ENCODE results near the gene RPL18A. TPM values are rescaled to one million over a fixed set of nuclear protein-coding genes. Genes with fewer than 3 reads are reported as not detected.
A peak's percentile ranks its signal among the peaks of the same experiment; 100 is the strongest.

Gene RPL18A
- polyA plus RNA-seq, 4 donors, result 1,464 to 3,671 (median 2,102) TPM

- Histone ChIP-seq H3K4me1 (ENCODE audit: control insufficient read depth in 3 of 3, insufficient read depth in 2 of 3, low read depth in 1 of 3, low read length in 2 of 3) (no peaks in the 10 kb centered on the region), H3K27ac (ENCODE audit: low read depth in 1 of 3, low read length in 2 of 3) (no peak overlapping the region), H3K4me3 (ENCODE audit: low read depth in 1 of 3, low read length in 3 of 3) (no peak overlapping the region), H3K36me3 (ENCODE audit: control insufficient read depth in 3 of 3, insufficient read depth in 2 of 3, low read depth in 1 of 3, low read length in 3 of 3) (no peaks in the 10 kb centered on the region), H3K27me3 (ENCODE audit: control insufficient read depth in 3 of 3, insufficient read depth in 3 of 3, low read length in 3 of 3) (no peaks in the 10 kb centered on the region), H3K9me3 (ENCODE audit: control insufficient read depth in 2 of 2, insufficient read depth in 1 of 2, low read depth in 1 of 2, low read length in 1 of 2) (peaks cover 0 to 2% of the 10 kb centered on the region in 2 donors)
- DNase-seq, result peak in 1 of 2 donors; percentile 61
- 28 to 38% (median 34%) methylated on average over 18 of the region's 18 CpGs for WGBS, 3 donors
- FAIRE-seq, result no peak
Observed at GRCh38 chr19:17889609-17890214, 30.0 kb downstream of the RPL18A start.

DNA sequence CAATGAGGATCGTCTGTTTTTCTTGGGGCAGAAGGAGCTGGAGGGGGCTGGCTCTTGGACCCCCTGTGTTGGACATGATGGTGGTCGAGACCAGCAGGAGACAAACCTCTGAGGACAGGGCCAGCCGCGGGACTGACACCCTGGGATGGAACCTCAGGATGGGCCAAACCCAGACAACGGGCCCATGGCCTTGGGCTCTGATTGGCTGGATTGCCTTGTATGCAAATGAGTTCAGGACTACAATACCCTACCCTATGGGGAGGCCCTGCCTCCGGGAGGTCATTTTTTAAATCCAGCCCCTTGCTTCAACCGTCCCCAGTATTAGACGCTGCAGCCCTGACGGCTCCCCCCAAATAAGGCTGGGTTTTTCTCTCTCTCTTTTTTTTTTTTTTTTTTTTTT, 34.1 kb downstream of the RPL18A start:
- Histone ChIP-seq H3K36me3 (ENCODE audit: control insufficient read depth in 3 of 3, insufficient read depth in 2 of 3, low read depth in 1 of 3, low read length in 3 of 3) (no peaks in the 10 kb centered on the region), H3K9me3 (ENCODE audit: control insufficient read depth in 2 of 2, insufficient read depth in 1 of 2, low read depth in 1 of 2, low read length in 1 of 2) (peaks cover 0 to 2% of the 10 kb centered on the region in 2 donors), H3K27ac (ENCODE audit: low read depth in 1 of 3, low read length in 2 of 3) (no peak overlapping the region), H3K4me1 (ENCODE audit: control insufficient read depth in 3 of 3, insufficient read depth in 2 of 3, low read depth in 1 of 3, low read length in 2 of 3) (no peaks in the 10 kb centered on the region), H3K4me3 (ENCODE audit: low read depth in 1 of 3, low read length in 3 of 3) (no peak overlapping the region), H3K27me3 (ENCODE audit: control insufficient read depth in 3 of 3, insufficient read depth in 3 of 3, low read length in 3 of 3) (no peaks in the 10 kb centered on the region)
- FAIRE-seq, result no peak
- WGBS, 3 donors, result 73 to 83% (median 76%) methylated on average over 9 of the region's 9 CpGs
- no peak for DNase-seq

DNA sequence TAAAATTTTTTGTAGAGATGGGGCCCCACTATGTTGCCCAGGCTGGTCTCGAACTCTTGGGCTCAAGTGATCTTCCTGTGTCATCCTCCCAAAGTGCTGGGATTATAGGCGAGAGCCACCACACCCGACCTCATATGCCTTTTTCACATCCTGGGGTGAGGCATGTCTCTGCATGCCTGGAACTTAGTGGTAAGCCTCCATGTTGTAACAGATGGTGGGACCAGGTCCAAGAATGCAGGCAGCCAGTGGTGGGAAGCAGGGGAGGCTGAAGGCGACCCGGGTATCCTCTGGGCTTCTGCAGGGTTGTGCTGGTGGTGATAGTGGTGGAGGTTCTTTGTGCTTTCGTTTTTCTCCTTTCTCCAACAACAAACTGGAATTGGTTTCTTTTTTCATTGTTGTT, 43.0 kb downstream of the RPL18A start:
- Histone ChIP-seq H3K36me3 (ENCODE audit: control insufficient read depth in 3 of 3, insufficient read depth in 2 of 3, low read depth in 1 of 3, low read length in 3 of 3) (no peaks in the 10 kb centered on the region), H3K9me3 (ENCODE audit: control insufficient read depth in 2 of 2, insufficient read depth in 1 of 2, low read depth in 1 of 2, low read length in 1 of 2) (peaks cover 0 to 2% of the 10 kb centered on the region in 2 donors), H3K4me1 (ENCODE audit: control insufficient read depth in 3 of 3, insufficient read depth in 2 of 3, low read depth in 1 of 3, low read length in 2 of 3) (no peaks in the 10 kb centered on the region), H3K27ac (ENCODE audit: low read depth in 1 of 3, low read length in 2 of 3) (no peak overlapping the region), H3K4me3 (ENCODE audit: low read depth in 1 of 3, low read length in 3 of 3) (no peak overlapping the region), H3K27me3 (ENCODE audit: control insufficient read depth in 3 of 3, insufficient read depth in 3 of 3, low read length in 3 of 3) (no peaks in the 10 kb centered on the region)
- WGBS, 3 donors, result 63 to 67% (median 66%) methylated on average over 6 of the region's 6 CpGs
- FAIRE-seq (no peak), DNase-seq (no peak)

- peaks cover 0 to 16% of the 10 kb centered on the region in 2 donors for H3K9me3 ChIP-seq (ENCODE audit: control insufficient read depth in 2 of 2, insufficient read depth in 1 of 2, low read depth in 1 of 2, low read length in 1 of 2)
- no peak overlapping the region for H3K4me3 ChIP-seq (ENCODE audit: low read depth in 1 of 3, low read length in 3 of 3)
- no peaks in the 10 kb centered on the region for H3K27me3 ChIP-seq (ENCODE audit: control insufficient read depth in 3 of 3, insufficient read depth in 3 of 3, low read length in 3 of 3)
- 86 to 88% (median 88%) methylated on average over 3 of the region's 3 CpGs for WGBS, 3 donors
- no peaks in the 10 kb centered on the region for H3K4me1 ChIP-seq (ENCODE audit: control insufficient read depth in 3 of 3, insufficient read depth in 2 of 3, low read depth in 1 of 3, low read length in 2 of 3)
- DNase-seq (no peak), FAIRE-seq (no peak)
- no peaks in the 10 kb centered on the region for H3K36me3 ChIP-seq (ENCODE audit: control insufficient read depth in 3 of 3, insufficient read depth in 2 of 3, low read depth in 1 of 3, low read length in 3 of 3)
- H3K27ac ChIP-seq (ENCODE audit: low read depth in 1 of 3, low read length in 2 of 3), result no peak overlapping the region
Observed at GRCh38 chr19:17908244-17908643, 48.5 kb downstream of the RPL18A start.

DNA sequence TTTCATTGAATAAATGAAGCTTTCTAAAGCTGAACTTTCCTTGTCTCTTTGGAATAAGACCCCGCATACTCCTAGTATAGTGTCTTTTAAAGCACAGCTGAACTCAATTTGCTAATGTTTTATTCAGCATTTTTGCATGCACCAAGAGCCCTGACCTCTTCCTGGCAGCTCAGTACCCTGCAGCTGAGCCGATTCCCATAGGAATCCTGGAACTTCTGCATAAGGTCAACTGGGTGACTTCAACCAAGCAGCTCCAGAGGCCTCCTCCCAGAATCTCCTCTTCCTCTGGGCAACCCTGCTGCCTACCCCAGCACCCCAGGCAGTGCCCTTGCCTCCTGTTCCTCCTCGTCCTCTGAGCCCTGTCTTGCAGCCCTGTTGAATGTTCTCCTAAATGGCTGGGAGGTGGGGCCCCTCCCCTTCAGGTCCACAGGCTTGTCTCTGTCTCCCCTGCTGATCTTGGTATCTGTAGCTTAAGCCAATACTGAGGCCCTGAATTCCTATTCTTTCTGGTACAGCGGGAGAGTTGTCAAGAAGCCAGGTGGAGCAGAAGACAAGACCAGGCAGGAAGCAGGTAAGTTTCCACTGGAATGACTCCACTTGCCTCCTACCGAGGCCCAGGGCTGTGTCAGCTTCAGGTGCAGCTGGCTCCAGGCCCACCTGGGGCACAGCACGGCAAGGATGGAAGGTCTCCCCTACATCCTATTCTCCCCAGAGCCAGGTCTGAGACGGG, 49.5 kb downstream of the RPL18A start:
- no peaks in the 10 kb centered on the region for H3K36me3 ChIP-seq (ENCODE audit: control insufficient read depth in 3 of 3, insufficient read depth in 2 of 3, low read depth in 1 of 3, low read length in 3 of 3)
- no peaks in the 10 kb centered on the region for H3K27me3 ChIP-seq (ENCODE audit: control insufficient read depth in 3 of 3, insufficient read depth in 3 of 3, low read length in 3 of 3)
- peaks cover 0 to 25% of the 10 kb centered on the region in 2 donors for H3K9me3 ChIP-seq (ENCODE audit: control insufficient read depth in 2 of 2, insufficient read depth in 1 of 2, low read depth in 1 of 2, low read length in 1 of 2)
- 43 to 61% (median 56%) methylated on average over 7 of the region's 7 CpGs for WGBS, 3 donors
- H3K4me1 ChIP-seq (ENCODE audit: control insufficient read depth in 3 of 3, insufficient read depth in 2 of 3, low read depth in 1 of 3, low read length in 2 of 3), result no peaks in the 10 kb centered on the region
- DNase-seq (no peak), FAIRE-seq (no peak)
- H3K27ac ChIP-seq (ENCODE audit: low read depth in 1 of 3, low read length in 2 of 3), result no peak overlapping the region
- no peak overlapping the region for H3K4me3 ChIP-seq (ENCODE audit: low read depth in 1 of 3, low read length in 3 of 3)

GRCh38 chr19:17910791-17911360, 51.2 kb downstream of the RPL18A start:
- Histone ChIP-seq H3K36me3 (ENCODE audit: control insufficient read depth in 3 of 3, insufficient read depth in 2 of 3, low read depth in 1 of 3, low read length in 3 of 3) (no peaks in the 10 kb centered on the region), H3K9me3 (ENCODE audit: control insufficient read depth in 2 of 2, insufficient read depth in 1 of 2, low read depth in 1 of 2, low read length in 1 of 2) (peaks cover 0 to 25% of the 10 kb centered on the region in 2 donors), H3K4me1 (ENCODE audit: control insufficient read depth in 3 of 3, insufficient read depth in 2 of 3, low read depth in 1 of 3, low read length in 2 of 3) (no peaks in the 10 kb centered on the region), H3K27ac (ENCODE audit: low read depth in 1 of 3, low read length in 2 of 3) (no peak overlapping the region), H3K27me3 (ENCODE audit: control insufficient read depth in 3 of 3, insufficient read depth in 3 of 3, low read length in 3 of 3) (no peaks in the 10 kb centered on the region), H3K4me3 (ENCODE audit: low read depth in 1 of 3, low read length in 3 of 3) (no peak overlapping the region)
- FAIRE-seq (no peak), DNase-seq (no peak)
- WGBS, 3 donors, result 74 to 86% (median 81%) methylated on average over 11 of the region's 11 CpGs

Other genes with a start within 250 kb of the RPL18A start
- gene UNC13A, start 171.6 kb upstream of the RPL18A start, polyA plus RNA-seq, result 1 to 10 TPM in 1 of 4 donors, under 1 TPM in 1, not detected in 2; 0.78 to 1.1 TPM
- gene MAP1S, start 140.4 kb upstream of the RPL18A start, polyA plus RNA-seq, result 10 to 100 TPM; 18.0 to 26.4 (median 21.9) TPM
- 1 to 10 TPM; 1.4 to 3.1 (median 2.2) TPM for gene FCHO1, start 108.4 kb upstream of the RPL18A start, polyA plus RNA-seq
- gene B3GNT3, start 64.8 kb upstream of the RPL18A start, polyA plus RNA-seq, result 10 to 100 TPM; 32.0 to 86.5 (median 41.2) TPM
- gene INSL3, start 38.4 kb upstream of the RPL18A start, polyA plus RNA-seq, result 1 to 10 TPM in 1 of 4 donors, under 1 TPM in 1, not detected in 2; 0.13 to 1.4 TPM
- gene JAK3, start 11.9 kb upstream of the RPL18A start, polyA plus RNA-seq, result 1 to 10 TPM in 3 of 4 donors, under 1 TPM in 1; 0.67 to 6.8 (median 2.5) TPM
- under 1 TPM in 3 of 4 donors, not detected in 1; 0.01 to 0.27 (median 0.01) TPM for gene SLC5A5, start 12.0 kb downstream of the RPL18A start, polyA plus RNA-seq
- gene CCDC124, start 73.1 kb downstream of the RPL18A start, polyA plus RNA-seq, result 100 to 1,000 TPM in 1 of 4 donors, 10 to 100 TPM in 3; 42.2 to 111 (median 67.7) TPM
- under 1 TPM in 2 of 4 donors, not detected in 2; 0.24 to 0.41 TPM for gene KCNN1, start 107.2 kb downstream of the RPL18A start, polyA plus RNA-seq
- gene ARRDC2, start 148.3 kb downstream of the RPL18A start, polyA plus RNA-seq, result 10 to 100 TPM in 3 of 4 donors, 1 to 10 TPM in 1; 6.9 to 31.5 (median 28.4) TPM
- gene IL12RB1, start 227.0 kb downstream of the RPL18A start, polyA plus RNA-seq, result 1 to 10 TPM in 2 of 4 donors, under 1 TPM in 2; 0.81 to 2.4 (median 1.3) TPM
- gene MAST3, start 237.9 kb downstream of the RPL18A start, polyA plus RNA-seq, result 10 to 100 TPM in 3 of 4 donors, 1 to 10 TPM in 1; 9.3 to 34.6 (median 24.9) TPM